Left hindlimb (tissue), 1 donor: ENCODE measurements around the gene ATP6V0D1.

ENCODE experiments used
- DNase-seq: peaks from one replicate; pipeline ENCODE4 v3.0.0-alpha.2; 2018

Gene ATP6V0D1

GRCh38 chr16:67443265-67443664 is 37.7 kb downstream of the ATP6V0D1 start:
- peak; percentile 57 for DNase-seq

DNA sequence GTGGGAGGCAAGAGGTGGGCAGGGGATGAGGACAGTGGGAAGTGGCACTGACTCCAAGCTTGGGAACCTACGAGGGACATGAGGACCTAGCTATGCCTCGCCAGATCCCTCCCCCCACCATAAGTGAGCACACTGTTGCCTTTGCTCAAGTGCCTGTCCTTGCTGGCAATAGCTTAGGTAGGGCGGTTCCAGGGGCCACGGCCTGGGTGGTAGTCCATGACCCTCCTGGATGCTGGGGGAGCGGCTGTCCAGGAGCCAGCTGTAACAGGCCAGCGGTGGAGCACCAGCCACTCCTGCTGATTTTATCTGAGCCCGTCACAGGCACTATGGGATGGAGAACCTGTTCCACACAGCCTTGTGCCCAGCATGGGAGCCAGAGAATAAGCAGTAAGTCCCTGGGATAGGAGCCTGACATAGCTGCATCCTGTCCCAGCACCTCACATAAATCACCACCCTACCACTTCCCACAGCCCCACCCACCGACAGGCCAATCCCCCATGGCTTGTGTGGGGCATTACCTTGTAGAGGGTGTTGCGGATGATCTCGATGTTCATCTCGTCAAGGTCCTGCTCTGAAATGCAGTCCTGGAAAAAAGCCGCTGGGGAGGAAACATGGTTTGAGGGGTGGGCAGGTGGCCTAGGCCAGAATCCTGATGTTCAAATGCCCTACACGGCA is 38.2 kb downstream of the ATP6V0D1 start:
- no peak for DNase-seq

DNA sequence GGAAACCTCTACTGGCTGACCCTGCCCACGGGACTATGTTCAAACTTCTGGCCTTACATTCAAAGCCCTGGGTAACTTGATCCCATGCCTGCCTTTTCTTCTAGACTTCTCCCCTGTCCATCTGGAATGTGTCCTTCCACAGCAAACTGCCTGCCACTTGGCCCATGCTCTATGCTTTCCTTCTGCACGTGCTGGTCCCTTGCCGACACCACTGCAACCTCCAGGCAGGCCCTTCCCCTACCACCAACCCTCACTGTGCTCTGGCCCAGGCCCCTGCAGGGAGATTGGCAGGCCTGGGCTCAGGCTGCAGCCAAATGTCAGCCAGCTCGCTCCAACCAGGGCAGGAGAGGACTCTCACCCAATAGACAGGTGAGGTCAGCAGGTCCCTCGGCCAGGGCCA is 39.0 kb downstream of the ATP6V0D1 start:
- DNase-seq = no peak

GRCh38 chr16:67441271-67441753 is 39.6 kb downstream of the ATP6V0D1 start:
- peak; percentile 74 for DNase-seq

DNA sequence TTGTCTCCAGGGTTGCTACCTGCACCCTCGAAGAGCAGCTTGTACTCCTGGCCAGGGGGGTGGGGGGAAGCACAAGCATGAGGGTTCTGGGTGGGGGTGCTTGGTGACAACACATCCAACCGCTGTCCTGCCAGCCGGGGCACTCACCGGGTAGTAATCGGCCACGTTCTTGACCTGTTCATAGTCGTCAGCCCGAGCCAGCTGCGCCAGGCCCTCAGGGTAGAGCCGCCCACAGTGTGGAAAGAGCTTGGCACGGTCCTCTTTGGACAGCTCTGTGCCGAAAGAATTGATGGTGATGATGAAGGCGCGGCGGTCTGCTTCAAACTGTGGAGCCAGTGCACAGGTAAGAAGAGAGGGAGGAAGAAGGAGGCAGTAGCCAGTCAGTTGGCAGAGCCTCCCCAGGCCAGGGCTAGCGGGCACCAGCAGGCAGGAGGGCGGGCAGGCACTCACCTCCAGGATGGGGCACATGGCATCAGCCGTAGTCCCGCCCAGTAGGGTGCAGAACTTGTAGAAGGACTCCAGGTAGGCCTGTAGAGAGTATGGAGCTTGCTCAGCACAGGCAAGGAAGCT is 42.0 kb downstream of the ATP6V0D1 start:
- no peak for DNase-seq

DNA sequence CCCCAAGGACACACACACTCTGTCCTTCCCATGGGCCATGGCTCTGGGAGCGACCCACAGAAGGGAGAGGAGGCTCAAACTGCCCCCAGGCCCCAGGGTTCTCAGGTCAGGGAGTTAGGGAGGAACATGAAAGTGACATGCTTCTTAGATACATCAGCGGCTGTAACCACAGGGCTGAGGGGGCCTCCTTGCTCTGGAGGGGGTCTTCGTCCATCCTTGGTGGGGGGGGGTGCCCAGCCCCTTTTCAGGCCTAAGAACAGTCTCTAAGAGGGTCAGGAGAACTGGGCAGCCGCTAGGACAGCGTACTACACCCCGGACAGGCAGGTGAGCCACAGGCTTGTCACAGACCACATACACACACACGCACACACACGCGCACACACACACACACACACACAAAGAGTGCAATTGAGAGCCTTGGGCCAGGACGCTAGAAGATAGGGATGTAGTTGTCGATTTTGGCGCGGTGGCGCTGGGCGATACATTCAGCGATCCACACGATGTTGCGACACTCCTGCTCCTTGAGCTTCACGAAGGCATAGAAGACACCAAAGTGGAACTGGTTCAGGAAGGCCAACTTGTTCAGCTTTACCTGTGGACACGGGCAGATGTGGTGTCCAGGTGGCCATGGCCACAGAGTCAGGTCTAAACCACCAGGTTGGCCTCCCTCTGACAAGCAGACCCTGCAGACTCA is 42.7 kb downstream of the ATP6V0D1 start:
- no peak for DNase-seq

DNA sequence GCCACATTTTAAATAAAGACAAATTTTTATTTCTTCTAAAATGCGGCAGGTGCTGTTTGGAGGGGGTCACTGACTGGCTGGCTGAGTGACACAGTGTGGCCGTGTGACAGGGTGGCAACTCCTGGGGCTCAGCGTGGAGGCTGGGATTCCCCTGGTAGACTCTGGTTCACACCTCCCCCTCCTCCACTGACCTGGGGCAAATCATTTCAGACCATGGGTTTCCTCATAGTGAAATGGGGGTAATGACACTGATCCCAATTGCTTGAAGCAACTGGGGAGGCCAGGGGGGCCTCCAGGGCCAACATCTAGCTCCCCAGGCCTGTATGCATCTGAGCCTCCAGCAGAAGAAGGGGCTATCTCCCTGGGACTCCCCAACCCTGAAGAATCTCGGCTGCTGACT is 43.4 kb downstream of the ATP6V0D1 start:
- no peak for DNase-seq

- DNase-seq = no peak
Measured at GRCh38 chr16:67436640-67437193, 44.2 kb downstream of the ATP6V0D1 start.

- DNase-seq = no peak
Measured at GRCh38 chr16:67435758-67436164, 45.2 kb downstream of the ATP6V0D1 start.

GRCh38 chr16:67433131-67433719 is 47.7 kb downstream of the ATP6V0D1 start:
- DNase-seq = no peak

DNA sequence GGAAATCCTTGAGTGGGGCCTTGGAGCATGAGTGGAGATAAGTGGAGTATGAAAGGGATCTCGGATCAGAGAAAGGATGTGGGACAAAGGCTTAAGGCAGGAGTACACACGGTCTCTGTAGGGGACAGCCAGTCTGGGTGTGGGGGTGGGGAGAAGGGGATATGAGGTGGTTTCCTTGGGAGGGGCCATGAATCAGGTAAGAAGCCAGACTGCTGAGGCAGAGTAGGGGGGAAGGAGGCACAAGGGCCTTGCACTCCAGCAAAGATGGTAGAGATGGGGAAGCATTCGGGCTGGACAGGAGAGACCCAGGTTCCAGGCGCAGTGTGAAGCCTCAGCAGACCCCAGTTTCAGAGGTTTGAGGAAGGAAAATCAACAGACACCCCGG is 48.5 kb downstream of the ATP6V0D1 start:
- DNase-seq = no peak

- DNase-seq = no peak
Measured at GRCh38 chr16:67431775-67432505, 49.0 kb downstream of the ATP6V0D1 start.

GRCh38 chr16:67430977-67431774 is 49.8 kb downstream of the ATP6V0D1 start, which contains the start of gene HSD11B2:
HSD11B2 (plus strand) TSS chr16:67431121; CDS start chr16:67431249, 128 bp downstream.
- DNase-seq = peak; percentile 64

DNA sequence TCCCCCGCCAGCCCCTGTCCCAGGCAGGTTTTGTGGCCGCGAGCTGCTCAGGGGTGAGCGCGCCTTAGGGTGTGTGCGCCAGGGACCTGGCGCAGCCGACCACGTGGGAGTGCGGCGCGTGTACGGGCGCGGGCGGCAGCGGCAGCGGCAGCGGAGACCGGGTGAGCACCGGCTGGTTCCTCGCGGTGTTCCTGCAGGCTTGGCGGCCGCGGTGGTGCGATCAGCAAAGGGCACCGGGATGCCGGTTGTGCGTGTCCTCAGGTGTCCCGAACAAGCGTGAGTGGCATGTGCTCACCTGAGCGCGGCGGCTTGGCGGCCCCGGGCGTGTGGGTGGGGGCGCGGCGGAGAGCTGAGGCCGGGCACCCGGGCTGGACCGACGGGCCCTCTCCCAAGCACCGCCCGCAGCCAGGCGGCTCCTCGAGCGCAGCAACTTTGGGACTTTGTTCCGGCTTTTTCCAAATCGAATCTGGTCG is 50.4 kb downstream of the ATP6V0D1 start:
- DNase-seq = peak; percentile 50

- DNase-seq = no peak
Measured at GRCh38 chr16:67429799-67430503, 51.0 kb downstream of the ATP6V0D1 start.

GRCh38 chr16:67429053-67429798 is 51.7 kb downstream of the ATP6V0D1 start:
- no peak for DNase-seq

GRCh38 chr16:67428146-67428731 is 52.7 kb downstream of the ATP6V0D1 start:
- DNase-seq = peak; percentile 62

DNA sequence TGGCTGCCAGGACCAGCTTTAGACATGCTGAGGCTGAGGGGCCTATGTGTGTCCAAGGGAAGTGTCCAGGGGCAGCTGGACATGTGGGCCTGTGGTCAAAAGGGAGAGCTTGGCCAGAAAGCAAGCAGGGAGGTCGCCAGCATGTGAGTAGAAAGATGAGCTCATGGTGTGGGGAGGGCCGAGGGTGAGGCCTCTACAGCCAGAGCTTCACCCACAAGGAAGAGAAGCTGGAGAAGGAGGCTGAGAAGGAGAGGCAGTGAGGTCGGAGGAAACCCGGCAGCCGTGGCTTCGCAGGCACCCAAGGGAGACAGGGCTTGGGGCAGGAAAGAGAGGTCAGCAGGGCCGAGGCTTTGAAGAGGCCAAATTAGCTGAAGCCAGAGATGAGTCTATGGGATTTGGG is 54.0 kb downstream of the ATP6V0D1 start:
- DNase-seq = no peak

- no peak for DNase-seq
Measured at GRCh38 chr16:67426022-67426421, 54.9 kb downstream of the ATP6V0D1 start.

- DNase-seq = no peak
Measured at GRCh38 chr16:67425580-67425979, 55.4 kb downstream of the ATP6V0D1 start.
